ENCODE measurements around the gene KRTAP12-4.
"Not testable (repeated sequence)": the region's sequence is repeated elsewhere in the genome, so short reads cannot be mapped to it uniquely, and the experiment has no call there.

The KRTAP12-4 gene, protein sequence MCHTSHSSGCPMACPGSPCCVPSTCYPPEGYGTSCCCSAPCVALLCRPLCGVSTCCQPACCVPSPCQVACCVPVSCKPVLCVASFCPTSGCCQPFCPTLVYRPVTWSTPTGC

DNA sequence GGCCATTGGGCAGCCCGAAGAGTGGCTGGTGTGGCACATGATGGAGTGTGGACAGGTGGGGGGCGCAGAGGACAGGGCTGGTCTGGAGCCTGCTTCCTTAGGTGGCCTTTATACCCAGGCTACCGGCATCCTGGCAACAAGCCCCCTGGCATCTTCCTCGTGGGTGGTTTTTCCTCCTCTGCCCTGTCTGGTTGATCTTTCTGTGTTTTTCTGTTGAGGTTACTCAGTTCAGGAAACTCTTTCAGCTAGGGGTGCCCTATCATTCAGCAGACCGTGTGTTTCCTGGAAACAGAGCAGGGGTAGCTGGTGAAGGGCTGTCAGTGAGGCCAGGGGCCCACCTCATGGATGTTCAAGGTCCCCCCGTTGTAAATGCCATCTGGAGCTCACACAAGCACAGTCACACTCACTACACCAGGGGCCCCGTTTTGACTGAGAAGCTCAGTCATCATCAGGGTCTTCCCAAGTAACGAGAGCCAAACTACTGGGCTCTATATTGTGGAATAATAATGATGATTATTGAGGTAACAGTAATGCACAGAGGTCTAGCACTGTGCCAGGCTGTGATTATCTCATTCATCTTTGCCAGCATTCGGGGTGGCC, at the start of gene KRTAP12-4:
Gene KRTAP12-4, minus strand, starts transcription at position 84 of the 600 bp plus-strand sequence. Its CDS starts 45 bp downstream, at position 39.
- DNase-seq, result no peak

DNA sequence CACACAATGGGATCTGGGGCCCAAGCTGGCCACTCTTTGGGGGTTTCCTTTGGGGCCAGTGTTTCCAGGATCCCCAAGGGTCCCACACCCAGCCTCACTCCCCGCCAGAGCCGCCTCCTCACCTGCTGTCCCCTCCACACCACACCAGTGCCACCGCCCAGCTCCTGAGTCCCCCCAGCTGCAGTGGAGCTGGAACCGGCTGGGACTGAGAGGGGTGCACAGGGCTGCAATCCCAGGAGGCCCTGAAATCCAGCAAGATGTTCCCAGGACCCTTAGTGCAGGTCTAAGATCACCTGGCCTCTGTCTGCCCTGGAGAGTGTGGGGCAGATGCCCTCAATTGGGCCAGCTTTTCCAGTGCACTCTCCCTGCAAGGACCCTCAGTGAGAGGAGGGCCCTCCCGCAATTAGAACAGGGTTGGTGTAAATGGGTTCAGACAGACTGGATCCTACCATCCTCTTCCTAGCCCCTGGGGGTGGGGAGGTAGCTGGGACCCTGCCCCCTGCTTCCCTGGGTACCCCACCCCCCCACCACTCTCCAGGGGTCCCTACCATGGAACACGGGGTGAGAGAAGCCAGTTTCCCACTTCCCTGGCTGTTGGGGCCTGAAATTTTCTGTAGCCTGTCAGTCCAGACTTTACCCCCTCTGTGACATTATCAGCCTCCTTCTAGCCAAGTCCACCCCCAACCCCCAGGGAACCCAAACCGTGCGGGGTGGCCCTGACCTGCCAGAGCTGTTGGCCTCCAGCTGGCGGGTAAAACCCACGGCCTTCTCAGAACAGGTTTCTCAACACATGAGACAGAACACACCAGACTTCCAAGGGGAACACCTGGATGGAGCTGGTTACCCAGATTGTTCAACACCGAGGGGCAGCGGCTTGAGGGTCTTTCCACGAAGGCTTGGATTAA, 49.5 kb upstream of the KRTAP12-4 start:
- no peak for DNase-seq

DNA sequence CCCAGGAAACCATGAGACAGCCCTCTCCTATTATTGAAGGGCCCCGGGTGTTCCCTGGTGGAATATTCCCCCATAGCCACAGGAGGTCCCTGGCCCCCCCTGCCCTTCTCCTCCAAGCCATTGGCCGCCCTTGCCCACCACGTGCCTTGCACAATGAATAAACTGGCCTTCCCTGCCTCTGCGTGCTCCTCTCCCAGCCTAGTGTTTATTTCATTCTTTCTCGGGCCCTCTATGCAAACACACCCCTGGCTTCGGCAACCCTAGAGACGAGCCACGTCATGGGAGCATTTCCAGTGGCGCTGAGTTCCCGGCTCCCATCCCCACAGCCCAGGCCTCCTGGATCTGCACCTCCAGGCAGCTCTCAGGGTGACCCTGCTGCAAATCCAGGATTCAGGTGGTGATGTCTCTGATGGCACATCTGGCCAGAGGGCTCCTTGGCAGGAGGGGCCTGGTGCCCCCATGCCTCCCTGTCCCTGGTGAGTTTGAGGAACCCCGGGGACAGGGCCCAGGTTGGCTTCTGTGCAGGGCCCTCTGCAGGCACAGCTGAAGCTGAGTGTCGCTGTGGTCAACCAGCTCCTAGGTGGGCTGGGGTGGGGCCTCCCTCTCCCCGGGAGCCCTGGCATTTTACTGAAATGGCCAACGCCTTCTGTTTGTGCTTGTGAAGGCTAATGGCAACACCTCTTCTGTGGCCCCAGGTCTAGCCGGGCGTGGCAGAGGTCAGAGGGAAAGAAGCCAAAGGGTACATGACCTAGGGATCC, 48.7 kb upstream of the KRTAP12-4 start:
- DNase-seq, result no peak

DNA sequence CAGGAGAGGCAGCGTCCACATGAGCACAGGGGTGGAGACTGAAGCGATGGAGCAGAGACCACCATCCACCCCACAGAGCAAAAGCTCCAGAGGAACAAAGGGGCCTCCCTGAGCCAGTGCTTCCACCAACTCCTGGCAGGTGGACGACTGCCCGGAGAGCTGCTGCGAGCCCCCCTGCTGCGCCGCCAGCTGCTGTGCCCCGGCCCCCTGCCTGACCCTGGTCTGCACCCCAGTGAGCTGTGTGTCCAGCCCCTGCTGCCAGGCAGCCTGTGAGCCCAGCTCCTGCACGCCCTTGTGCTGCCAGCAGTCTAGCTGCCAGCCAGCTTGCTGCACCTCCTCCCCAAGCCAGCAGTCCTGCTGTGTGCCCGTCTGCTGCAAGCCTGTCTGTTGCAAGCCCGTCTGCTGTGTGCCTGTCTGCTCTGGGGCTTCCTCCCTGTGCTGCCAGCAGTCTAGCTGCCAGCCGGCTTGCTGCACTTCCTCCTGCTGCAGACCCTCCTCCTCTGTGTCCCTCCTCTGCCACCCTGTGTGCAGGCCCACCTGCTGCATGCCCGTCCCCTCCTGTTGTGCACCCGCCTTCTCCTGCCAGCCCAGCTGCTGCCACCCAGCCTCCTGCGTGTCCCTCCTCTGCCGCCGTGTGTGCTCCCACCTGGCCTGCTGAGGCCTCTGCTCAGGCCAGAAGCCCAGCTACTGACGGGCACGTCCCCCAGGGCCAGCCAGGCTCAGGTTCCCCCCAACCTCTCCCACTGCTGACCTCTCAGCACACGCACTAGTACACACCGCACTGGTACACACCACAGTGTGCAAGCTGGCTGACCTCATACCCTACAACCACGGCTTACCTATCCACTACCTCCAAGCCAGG, 47.9 kb upstream of the KRTAP12-4 start:
- DNase-seq, result no peak

DNA sequence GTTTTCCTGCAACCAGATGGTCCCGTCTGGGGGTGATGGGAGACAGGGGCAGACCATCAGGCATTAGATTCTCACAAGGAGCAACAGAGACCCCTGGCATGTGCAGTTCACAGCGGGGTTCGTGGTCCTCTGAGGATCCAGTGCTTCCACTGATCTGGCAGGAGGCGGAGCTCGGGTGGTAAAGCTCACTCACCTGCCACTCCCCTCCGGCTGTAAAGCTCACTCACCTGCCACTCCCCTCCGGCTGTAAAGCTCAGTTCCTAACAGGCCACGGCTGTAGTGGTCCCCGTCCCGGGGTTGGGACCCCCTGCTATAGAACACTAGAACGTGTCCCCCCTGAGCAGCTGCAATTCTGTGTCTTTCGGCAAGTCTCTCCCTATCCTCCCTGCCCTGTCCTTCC, 47.1 kb upstream of the KRTAP12-4 start:
- DNase-seq, result no peak

DNA sequence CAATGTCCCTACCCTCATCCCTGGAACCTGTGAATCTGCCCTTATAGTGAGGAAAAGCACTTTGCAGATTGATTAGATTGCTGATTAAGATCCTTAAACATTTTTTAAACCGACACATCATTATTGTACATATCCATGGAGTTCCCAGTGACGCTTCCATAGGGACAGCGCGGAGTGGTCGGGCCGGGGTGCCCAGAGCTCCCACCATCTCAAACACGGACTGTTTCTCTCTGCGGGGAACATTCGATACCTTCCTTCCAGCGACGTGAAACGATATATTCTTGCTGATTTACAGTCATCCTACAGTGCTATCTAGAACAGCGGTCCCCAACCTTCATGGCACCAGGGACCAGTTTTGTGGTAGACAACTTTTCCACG, 46.6 kb upstream of the KRTAP12-4 start:
- no peak for DNase-seq

DNA sequence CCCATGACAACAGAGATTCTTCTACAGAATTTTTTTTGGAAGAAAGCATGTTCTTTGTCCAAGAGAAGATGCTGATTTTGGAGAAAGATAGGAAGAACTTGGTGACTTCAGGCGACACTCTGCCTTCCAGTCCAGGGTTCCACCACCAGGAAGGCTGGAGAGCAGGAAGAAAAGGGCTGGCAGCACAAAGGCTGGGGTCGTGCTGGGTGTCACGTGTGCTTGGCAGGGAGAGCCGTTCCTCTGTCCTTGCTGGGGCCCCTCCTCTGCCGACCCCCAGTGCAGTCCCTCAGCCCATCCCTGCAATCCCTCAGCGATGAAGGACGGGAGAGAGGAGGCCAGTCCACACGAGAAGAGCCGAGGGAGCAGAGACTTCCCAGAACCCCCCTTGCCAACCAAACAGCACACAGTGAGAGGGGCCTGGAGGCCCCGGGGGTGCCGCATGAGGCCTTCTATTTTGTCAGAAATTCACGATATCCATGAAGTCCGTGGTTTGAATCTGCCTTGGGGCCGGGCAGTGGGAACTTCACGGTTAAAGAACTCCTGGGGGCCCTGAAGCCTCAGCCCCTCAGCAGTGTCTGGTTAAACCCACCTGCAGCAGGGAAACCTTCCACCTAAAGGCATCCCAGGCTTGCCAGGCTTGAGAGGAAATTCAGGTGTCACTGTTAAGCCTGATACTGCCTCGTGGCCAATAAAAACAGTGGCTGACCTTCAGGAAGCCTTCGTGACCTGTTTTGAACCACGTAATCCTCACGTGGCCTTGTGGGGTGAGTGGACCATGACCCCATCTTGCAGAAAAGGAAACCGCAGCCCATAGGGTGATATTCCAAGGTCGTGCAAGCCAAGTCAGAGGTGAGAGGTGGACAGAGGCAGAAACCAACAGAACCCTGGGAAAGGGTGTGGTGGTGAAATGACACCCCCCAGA, 45.9 kb upstream of the KRTAP12-4 start:
- DNase-seq, result no peak

DNA sequence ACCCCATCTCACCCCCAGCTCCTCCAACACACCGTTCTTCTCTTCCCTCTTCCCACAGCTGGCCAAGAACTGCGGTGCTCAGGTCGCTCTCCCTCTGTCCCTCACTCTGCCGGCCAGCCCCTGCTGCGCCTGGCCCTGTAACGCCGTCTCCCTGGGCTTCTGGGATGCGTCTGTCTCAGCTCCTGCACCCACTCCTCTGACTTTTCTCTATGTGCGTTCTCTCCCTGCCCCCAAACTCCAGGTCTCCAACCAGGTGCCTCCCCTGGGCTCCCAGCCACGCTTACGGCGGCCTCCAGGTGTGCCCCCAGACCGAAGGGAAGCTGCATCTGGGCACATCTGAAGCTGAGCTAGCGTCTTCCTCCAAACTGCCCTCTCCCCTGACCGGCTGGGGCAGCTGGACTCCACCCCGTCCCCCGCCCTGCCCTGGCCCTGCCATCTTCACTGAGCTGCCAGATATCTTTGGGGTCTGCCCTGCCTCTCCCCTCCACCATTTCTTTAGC, 45.1 kb upstream of the KRTAP12-4 start:
- no peak for DNase-seq

DNA sequence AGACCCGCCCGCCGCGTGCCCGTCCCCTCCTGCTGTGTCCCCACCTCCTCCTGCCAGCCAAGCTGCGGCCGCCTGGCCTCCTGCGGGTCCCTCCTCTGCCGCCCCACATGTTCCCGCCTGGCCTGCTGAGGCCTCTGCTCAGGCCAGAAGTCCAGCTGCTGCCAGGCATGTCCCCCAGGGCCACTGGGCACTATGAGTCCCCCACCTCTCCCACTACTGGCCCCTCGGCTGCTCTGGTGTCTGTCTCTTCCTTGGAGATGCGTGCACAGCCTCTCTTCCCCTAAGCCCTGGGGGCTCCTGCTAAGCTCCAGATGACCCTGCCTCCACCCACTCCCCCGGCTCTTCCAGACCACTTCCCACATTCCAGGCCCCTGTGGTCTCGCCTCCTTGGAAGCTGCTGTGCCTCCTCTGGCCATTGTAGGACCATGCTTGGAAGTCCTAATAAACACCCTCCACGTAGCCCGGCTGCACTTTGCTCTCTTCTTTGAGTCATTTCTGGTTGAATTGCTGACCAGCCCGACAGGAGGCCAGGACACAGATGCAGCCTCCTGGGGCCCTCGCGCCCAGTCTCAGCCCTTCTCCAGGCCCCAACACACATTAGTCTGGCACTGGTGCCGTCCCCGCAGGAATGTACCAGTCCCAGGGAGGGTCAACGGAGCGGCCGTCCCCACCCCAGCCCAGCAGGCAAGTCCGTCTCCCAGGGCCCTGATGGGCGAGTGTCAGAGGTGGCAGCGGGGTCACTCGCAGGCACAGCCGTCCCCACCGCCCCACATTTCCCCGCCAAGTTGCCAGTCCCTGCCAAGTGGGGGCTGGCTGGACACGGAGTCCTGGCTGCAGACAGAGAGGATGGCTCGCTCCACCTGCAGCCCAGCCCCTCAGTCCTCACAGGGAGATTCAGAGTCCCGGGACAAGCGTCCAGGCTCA, 43.6 kb upstream of the KRTAP12-4 start:
- DNase-seq, result no peak

DNA sequence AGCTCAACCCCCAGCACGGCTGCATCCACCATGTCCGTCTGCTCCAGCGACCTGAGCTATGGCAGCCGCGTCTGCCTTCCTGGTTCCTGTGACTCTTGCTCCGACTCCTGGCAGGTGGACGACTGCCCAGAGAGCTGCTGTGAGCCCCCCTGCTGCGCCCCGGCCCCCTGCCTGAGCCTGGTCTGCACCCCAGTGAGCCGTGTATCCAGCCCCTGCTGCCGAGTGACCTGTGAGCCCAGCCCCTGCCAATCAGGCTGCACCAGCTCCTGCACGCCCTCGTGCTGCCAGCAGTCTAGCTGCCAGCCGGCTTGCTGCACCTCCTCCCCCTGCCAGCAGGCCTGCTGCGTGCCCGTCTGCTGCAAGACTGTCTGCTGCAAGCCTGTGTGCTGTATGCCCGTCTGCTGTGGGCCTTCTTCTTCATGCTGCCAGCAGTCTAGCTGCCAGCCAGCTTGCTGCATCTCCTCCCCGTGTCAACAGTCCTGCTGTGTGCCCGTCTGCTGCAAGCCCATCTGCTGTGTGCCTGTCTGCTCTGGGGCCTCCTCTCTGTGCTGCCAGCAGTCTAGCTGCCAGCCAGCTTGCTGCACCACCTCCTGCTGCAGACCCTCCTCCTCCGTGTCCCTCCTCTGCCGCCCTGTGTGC, 42.8 kb upstream of the KRTAP12-4 start, which contains the start of gene KRTAP10-12:
Gene KRTAP10-12, plus strand, starts transcription at position 1 of the 639 bp plus-strand sequence. Its CDS starts 30 bp downstream, at position 31.
- not testable (repeated sequence) for DNase-seq

DNA sequence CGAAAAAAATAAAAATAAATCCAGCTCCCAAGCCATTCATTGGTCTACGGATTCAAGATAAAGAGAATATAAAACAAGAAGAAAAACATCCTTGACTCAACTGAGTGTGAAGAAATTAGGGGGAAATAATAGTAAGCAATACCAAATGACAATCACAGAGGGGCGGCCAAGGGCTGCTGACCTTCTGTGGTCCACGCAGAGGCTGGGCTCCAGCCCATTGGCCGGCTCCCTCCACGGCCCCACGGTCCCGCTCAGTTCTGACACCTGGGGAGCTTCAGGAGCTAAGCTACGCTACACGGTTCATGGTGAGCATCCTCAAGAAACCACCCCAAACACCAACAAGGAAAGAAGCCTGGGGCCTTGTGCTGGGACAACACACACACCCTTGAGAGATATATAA, 42.1 kb upstream of the KRTAP12-4 start:
- no peak for DNase-seq

DNA sequence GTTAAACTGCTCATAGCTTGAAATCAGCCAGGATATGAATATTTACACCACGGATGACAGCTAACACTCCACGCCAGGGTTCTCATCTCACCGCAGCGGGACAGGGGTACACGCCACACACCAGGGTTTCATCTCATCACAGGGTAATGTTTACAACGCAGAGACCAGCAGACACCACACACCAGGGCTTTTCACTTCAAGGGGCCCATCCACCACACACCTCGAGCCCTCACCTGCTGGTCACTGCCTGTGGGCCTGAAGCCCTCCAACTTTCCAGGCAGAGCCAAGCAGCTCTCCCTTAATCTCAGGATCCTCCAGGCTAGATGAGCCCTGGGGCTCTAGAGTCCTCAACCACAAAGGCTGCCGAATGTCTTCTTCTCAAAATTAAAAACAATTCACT, 41.2 kb upstream of the KRTAP12-4 start:
- no peak for DNase-seq

DNA sequence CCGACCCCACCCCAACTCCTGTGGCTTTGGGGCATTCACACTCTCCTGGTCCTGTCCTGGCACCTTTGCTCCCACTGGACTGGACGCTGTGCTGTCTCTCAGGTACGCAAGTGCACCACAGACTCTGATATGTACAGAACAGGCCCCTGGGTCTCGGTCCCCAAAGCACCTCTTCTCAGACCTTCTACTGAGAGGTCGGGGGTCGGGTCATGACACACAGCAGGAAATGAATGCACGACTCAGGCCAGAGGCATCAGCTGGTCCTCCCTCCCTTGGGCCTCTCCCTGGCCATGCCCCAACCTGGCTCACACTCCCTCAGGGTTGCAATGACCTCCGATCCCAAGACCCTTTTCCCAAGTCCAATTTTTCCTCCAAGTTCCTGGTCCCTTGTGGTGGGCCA, 40.7 kb upstream of the KRTAP12-4 start:
- no peak for DNase-seq

DNA sequence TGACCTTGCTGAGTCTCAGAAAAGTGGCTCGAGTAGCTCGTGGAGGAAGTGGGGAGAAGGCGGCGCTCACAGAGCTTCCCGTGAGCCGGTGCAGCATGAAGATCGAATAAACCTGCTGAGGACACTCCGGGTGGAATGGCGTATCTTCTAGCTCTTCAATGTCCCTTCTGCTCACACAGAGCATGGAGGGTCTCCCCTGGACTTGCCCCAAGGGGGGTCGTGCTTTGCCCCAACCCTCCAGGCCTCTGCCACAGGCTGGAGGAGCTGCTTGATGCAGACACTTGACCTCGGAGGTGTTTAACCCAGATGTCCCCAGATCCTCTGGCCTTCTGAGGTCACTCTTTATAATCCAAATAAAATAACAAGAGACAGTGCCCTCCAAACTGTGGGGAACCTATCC, 40.3 kb upstream of the KRTAP12-4 start:
- DNase-seq, result no peak

DNA sequence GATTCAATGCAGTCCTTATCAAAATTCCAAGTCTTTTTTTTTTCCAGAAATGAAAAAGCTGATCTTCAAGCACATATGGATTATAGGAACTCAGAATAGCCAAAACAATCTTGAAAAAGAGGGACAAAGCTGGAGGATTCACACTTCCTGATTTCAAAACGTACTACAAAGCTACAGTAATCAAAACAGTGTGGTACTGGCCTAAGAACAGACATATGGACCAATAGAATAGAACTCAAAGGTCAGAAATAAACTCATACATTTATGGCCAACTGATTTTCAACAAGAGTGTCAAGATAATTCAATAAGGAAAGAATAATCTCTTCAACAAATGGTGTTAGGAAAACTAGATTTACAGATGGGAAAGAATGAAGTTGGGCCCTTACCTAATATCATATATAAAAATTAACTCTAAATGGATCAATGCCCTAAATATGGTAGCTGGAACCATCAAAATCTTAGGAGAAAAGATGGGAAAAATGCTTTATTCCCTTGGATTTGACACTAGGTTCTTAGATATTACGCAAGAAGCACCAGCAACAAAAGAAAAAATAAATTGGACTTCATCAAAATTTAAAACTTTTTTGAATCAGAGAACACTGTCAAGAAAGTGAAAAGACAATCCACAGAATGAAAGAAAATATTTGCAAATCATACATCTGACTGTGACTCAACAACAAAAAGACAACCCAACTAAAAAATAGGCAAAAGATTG, 38.5 kb upstream of the KRTAP12-4 start:
- DNase-seq, result no peak

DNA sequence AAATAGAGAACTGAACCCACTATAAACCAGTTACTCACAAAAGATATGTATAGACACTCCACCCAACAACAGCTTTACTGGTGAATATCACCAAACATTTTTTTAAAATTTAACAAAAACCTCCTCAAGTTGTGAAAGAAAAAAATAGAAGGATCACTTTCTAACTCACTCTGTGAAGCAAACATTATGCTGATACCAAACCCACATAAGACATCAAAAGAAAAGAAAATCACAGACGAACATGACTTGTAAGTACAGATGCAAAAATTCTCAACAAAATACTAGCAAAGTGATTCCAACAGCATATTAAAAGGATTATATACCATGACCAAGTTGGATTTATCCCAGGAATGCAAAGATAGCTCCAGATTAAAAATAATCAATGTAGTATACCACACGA, 37.2 kb upstream of the KRTAP12-4 start:
- no peak for DNase-seq

DNA sequence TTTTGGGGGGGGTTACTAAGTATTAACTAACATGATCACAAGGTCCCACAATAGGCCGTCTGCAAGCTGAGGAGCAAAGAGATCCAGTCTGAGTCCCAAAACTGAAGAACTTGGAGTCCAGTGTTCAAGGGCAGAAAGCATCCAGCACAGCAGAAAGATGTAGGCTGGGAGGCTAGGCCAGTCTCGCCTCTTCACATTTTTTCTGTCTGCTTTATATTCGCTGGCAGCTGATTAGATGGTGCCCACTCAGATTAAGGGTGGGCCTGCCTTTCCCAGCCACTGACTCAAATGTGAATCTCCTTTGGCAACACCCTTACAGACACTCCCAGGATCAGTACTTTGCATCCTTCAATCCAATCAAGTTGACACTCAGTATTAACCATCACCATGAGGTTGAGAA, 35.3 kb upstream of the KRTAP12-4 start:
- DNase-seq, result not testable (repeated sequence)

DNA sequence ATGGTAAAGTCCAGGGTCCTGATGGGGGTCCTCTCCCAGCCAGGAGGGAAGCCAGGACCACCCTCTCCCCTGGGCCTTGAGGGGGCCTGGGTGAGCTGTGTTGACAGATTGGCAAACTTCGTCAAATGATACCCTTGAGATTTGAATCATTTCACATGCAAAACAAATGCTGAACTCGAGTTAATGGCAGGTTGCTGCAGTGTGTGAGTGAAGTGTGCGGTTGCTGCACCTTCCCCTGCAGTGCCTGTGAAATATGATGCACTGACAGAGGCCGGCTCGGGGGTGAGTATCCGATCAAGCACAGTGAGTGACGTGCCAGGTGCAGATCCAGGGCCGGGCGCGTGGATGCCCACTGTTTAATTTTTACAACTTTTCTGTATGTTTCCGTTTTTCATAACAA, 33.2 kb upstream of the KRTAP12-4 start:
- DNase-seq, result no peak
